ACC112 (cell line): ENCODE data around the gene PAFAH1B1.

Experiments used
- H2AFZ ChIP-seq: fragments of 200-600 bp; sonication (generic); one replicate; pipeline ENCODE4 v1.6.0; 2017; ENCODE audit warnings: antibody characterized with exemption, low read length; ENCODE audit not compliant: unreplicated experiment
- H3K27ac ChIP-seq: fragments of 200-600 bp; sonication (generic); 2 replicates; pipeline ENCODE4 v1.5.1; 2014; ENCODE audit warnings: low read depth, mild to moderate bottlenecking, antibody characterized with exemption, low read length, moderate library complexity
- H3K27me3 ChIP-seq: fragments of 200-600 bp; sonication (generic); 2 replicates; pipeline ENCODE4 v1.6.1; 2014; ENCODE audit warnings: mild to moderate bottlenecking, antibody characterized with exemption, low read length, moderate library complexity, mixed read lengths; ENCODE audit not compliant: insufficient read depth
- H3K36me3 ChIP-seq: fragments of 200-600 bp; sonication (generic); 2 replicates; pipeline ENCODE4 v1.6.1; 2016; ENCODE audit warnings: mild to moderate bottlenecking, antibody characterized with exemption, low read length, moderate library complexity, mixed read lengths; ENCODE audit not compliant: insufficient read depth
- H3K4me1 ChIP-seq: fragments of 200-600 bp; sonication (generic); one replicate; pipeline ENCODE4 v1.6.1; 2016; ENCODE audit warnings: low read length, mixed read lengths; ENCODE audit not compliant: insufficient read depth, unreplicated experiment, control insufficient read depth
- H3K4me3 ChIP-seq: fragments of 200-600 bp; sonication (generic); 2 replicates; pipeline ENCODE4 v1.5.1; 2014; ENCODE audit warnings: mild to moderate bottlenecking, low read depth, low read length
- H3K79me2 ChIP-seq: fragments of 200-600 bp; sonication (generic); one replicate; pipeline ENCODE4 v1.6.0; 2016; ENCODE audit warnings: low read length; ENCODE audit not compliant: control insufficient read depth, unreplicated experiment, insufficient read depth

The PAFAH1B1 gene

DNA sequence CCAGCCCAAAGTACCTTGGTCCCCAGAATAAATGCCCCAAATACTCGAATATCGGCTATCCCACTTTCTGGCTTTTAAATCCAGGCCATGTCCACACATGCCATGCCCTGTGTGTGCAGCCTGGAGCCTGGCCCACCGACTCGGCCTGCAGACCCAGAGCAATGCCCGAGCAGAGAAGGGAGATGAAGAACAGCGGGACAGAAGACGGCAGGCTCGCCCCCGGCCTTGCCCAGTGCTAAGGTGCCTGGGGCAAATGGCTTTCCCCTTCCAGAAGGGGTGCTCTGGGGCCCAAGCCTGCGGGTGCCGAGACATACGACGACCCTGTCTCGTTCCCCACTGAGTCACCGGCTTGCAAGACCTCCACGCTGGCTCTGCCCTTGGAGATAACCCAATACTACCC lies 110.2 kb downstream of the PAFAH1B1 start:
- peaks cover 44% of the 10 kb centered on the region for H3K79me2 ChIP-seq
- no peak overlapping the region for H3K27ac ChIP-seq
- no peak overlapping the region for H3K4me3 ChIP-seq
- no peak overlapping the region for H2AFZ ChIP-seq
- no peaks in the 10 kb centered on the region for H3K27me3 ChIP-seq
- peaks cover 18% of the 10 kb centered on the region for H3K4me1 ChIP-seq
- H3K36me3 ChIP-seq: peaks cover 9% of the 10 kb centered on the region; the same call in 1 of the 2 replicates

DNA sequence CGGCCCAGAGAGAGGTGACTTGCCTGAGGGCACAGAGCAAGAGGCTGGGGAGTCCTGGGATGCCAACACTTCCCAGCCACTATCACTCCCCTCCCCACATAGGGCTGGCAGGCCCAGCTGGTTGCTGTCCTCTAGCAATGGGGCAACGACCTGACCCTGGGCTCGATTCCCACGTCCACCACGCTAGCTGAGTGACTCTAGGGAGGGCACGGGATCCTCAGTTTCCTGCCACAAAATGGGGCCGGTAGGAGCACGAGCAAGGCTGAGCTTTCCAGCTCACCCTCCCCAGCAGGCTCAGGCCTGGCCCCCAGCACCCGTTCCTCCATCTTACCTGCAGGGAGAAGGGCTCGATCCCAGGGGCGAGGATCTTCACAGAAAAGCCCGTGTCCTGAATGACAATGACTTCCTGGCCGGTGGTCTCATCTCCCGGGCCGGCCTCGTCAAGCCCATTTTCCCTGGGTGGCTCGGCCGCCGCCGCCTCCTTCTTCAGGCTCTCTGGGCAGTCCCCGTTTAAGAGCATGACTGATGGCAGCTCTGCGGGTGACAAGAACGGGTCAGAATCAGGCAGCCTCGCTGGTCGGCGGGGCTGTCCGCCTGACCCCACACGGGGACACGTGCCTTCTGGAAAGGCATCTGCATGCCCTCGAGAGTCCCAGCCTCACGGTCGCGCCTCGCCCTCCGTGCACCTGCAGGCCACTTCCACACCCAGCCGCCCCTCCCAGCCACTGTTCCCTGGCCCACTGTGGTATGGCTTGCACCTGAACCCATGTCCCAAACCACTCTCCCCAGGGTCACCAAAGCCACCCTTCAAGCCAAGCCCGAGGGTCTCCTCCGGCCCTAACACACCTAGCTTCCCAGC lies 110.8 kb downstream of the PAFAH1B1 start:
- Histone ChIP-seq H3K79me2 (peaks cover 51% of the 10 kb centered on the region), H3K4me1 (peaks cover 24% of the 10 kb centered on the region), H3K27me3 (no peaks in the 10 kb centered on the region), H2AFZ (no peak overlapping the region), H3K4me3 (no peak overlapping the region), H3K36me3 (0 out of 2 replicates have a peak, but pooled peaks cover 4% of the 10 kb centered on the region), H3K27ac (no peak overlapping the region)

DNA sequence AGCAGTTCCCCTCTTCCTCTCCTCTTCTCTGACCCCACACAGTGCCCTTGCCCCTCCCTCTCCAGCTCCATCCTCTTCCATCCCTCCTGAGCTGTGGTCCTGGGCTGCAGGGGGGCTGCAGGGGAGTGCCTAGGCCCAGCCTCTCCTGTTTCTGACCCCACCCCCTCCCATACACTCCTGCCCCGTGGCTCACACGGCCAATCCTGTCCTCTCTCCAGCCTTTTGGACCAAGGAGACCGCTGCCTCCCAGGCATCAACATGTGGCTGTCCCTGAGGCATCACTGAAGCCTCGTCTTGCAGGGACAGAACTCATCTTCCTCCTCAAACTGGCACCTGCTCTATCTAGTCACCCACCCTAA lies 111.4 kb downstream of the PAFAH1B1 start:
- Histone ChIP-seq H3K4me1 (peaks cover 30% of the 10 kb centered on the region), H3K79me2 (peaks cover 57% of the 10 kb centered on the region), H3K36me3 (0 out of 2 replicates have a peak, but pooled peaks cover 4% of the 10 kb centered on the region)

GRCh38 chr17:2705263-2705662 lies 111.8 kb downstream of the PAFAH1B1 start:
- no peak overlapping the region for H3K27ac ChIP-seq
- H3K36me3 ChIP-seq: 0 out of 2 replicates have a peak, but pooled peaks cover 4% of the 10 kb centered on the region
- no peaks in the 10 kb centered on the region for H3K27me3 ChIP-seq
- H3K4me1 ChIP-seq: peaks cover 34% of the 10 kb centered on the region
- H3K79me2 ChIP-seq: peaks cover 61% of the 10 kb centered on the region
- no peak overlapping the region for H2AFZ ChIP-seq
- H3K4me3 ChIP-seq: no peak overlapping the region

More for the DNA sequence above, 111.4 kb downstream of the PAFAH1B1 start:
- Histone ChIP-seq H2AFZ (no peak overlapping the region), H3K27me3 (no peaks in the 10 kb centered on the region), H3K4me3 (no peak overlapping the region), H3K27ac (no peak overlapping the region)

DNA sequence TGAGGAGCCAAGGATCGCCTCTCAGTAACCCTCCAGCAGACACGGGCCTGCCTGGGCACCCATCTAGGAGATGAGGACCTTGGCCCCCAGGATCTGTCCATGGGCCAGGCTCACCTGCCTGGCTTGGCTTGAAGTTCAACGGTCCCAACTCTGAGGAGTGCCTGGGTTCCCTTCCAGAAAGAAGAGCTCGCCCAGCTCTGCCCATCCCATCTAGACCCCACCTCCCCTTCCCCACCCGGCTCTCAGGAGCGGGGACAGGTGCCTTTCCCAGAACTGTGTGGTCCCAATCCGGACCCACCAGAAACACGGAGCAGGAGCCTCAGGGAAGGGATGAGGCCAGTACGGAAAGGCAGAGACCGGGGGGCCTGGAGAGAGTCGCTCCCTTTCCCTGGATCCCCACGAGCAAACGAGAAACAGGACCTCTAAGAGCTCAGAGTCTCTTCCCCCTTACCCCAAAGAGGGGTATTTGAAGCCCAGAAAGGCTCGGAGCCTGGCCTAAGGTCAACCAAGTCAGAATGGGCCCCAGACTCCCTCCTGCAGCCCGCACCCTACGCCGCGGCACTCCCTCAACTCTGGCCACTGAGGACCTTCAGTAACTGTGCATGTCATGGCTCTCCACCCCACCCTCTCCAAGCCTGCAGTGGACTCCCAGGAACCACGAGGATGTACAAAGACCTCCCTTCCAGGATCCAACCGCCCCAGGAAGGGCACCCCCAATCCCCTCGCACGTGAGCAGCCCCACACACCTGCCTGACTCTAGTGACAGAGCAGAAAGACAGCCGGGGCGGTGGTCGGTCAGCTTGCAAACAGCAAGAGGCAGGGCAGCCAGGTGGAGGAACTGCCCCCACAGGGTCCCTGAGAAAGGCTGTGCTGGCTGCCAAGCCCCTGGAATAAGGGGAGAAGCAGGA lies 112.7 kb downstream of the PAFAH1B1 start:
- H3K36me3 ChIP-seq: 0 out of 2 replicates have a peak, but pooled peaks cover 4% of the 10 kb centered on the region
- H3K27me3 ChIP-seq: no peaks in the 10 kb centered on the region
- no peak overlapping the region for H3K4me3 ChIP-seq
- H3K79me2 ChIP-seq: peaks cover 69% of the 10 kb centered on the region
- H3K4me1 ChIP-seq: peaks cover 38% of the 10 kb centered on the region
- no peak overlapping the region for H3K27ac ChIP-seq
- no peak overlapping the region for H2AFZ ChIP-seq

DNA sequence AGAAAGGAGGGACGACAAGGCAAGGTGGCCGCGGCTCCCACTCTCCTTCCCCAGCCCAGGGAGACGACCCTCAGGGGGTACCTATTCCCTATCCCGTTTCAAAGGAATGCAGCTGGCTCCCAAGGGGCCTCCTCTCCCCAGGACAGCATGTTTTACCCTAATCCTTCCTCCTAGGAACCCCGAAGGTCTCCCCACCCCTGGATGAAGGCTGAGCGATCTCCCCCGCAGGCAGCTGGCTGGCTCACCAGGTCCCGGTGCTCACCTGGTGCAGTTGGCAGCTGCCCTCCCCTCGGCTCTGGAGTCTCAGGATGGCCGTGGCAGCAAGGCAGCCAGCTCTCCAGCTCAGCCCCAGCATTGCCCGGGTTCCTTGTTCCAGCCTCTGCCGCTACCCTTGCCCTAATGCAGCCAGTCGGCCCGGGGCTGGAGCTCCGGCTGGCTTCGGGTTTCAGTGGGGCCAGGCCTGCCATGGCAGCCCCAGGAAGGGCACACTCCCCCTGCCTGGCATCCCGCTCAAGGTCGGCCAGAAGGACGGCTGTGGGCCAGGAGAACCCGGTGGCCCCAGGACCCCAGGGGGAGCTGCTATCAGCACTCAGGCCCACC lies 113.6 kb downstream of the PAFAH1B1 start:
- Histone ChIP-seq H3K79me2 (peaks cover 75% of the 10 kb centered on the region), H3K27ac (no peak overlapping the region), H3K4me1 (peaks cover 38% of the 10 kb centered on the region), H3K27me3 (no peaks in the 10 kb centered on the region), H2AFZ (no peak overlapping the region), H3K36me3 (0 out of 2 replicates have a peak, but pooled peaks cover 4% of the 10 kb centered on the region), H3K4me3 (no peak overlapping the region)

DNA sequence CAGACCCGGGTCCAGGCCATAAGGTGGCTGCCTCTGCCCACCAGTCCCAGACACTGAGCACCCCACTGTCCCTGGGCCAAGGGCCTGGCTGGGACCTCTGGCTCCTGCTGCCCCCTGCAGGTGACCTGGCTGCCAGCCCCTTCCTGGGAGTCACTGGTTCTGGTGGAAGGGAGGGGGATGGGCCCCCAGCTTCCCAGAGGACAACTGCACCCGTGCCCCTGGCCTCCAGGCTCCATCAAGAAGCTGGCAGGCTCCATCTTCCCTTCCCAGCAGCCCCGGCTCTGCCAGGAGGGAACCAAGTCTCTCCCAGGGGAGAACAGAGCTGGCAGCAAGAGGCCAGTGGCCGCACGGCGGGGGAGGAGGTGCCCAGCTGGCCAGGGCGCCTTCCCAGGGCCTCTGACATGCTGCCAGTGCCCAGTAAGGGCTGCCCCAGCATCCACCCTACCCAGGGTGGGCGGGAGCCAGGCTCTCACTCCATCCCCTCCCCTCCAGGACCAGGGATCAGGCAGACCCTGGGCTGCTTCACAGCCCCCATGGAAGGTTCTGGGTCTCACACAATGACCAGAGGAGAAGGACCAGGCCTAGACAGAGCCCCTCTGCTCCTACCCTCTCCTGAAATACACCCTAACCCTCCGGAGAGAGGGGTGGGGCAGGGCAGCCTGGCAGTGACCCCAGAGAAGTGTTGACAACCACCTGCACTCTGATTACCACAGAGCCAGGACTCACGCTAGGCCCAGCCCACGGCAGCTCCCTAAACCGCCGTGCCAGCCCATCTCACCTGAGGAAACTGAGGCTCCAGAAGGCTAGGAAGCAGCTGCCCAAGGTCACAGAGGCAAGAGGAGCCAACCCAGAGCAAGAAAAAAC lies 114.5 kb downstream of the PAFAH1B1 start:
- Histone ChIP-seq H3K4me3 (peak overlapping the region; percentile 32; the same call in 1 of the 2 replicates), H3K36me3 (0 out of 2 replicates have a peak, but pooled peaks cover 4% of the 10 kb centered on the region), H3K4me1 (peaks cover 47% of the 10 kb centered on the region), H3K27me3 (no peaks in the 10 kb centered on the region), H3K27ac (no peak overlapping the region), H2AFZ (no peak overlapping the region), H3K79me2 (peaks cover 83% of the 10 kb centered on the region)

DNA sequence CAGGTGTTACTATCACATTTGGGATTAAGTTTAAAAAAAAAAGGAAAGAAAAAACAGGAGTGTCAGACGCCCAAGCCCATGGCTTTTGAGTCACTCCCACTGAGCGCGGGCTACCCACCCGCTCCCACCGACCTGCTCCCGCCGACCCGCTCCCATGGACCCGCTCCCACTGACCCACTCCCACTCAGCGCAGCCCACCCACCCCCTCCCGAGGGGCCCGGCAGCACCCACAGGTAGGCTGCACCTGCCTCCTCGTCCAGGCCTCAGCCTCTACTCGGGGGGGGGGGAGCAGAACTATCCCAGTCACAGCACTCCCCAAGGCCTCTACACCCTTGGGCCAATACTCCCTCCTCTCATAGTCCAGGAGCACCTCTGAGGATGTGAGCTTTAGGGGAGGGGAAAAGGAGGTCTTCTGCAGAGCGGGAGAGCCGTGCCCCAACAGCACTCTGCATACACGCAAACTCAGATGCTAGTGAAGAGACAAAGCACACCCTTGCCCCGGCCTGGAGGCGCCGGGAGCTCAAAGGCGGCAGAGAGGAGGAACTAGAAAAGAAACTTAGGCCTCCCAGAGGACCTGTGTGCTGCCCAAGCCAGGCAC lies 115.2 kb downstream of the PAFAH1B1 start:
- H3K4me3 ChIP-seq: peak overlapping the region; percentile 99
- no peak overlapping the region for H2AFZ ChIP-seq
- H3K79me2 ChIP-seq: peaks cover 83% of the 10 kb centered on the region
- no peaks in the 10 kb centered on the region for H3K36me3 ChIP-seq
- H3K27me3 ChIP-seq: no peaks in the 10 kb centered on the region
- H3K27ac ChIP-seq: no peak overlapping the region
- peaks cover 47% of the 10 kb centered on the region for H3K4me1 ChIP-seq

DNA sequence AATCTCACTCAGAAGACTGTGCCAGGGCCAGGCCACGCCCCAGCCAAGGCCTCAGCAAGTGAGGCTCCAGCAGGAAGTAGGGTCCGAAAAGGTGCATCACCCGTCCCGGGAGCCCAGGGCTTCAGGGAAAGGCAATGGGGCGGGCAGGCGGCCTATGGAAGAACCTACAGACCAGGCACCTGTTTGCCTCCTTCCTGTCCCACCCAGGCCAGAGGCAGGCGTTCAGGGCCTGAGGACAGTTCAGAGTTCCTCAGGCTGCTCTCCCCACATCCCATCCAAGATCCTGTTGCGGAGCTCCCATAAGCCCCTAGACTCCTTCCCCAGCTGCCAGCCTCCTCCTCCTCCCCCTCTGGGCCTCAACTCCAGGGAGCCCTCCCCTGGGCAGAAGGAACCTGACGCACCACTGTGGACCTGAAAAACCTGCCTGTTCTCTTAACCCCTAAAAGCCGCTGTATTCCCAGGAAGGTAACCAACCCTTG lies 115.8 kb downstream of the PAFAH1B1 start:
- Histone ChIP-seq H3K79me2 (peaks cover 83% of the 10 kb centered on the region), H3K27me3 (no peaks in the 10 kb centered on the region), H3K4me3 (peak overlapping the region; percentile 99), H3K36me3 (no peaks in the 10 kb centered on the region), H3K4me1 (peaks cover 47% of the 10 kb centered on the region), H3K27ac (no peak overlapping the region), H2AFZ (no peak overlapping the region)
